H1 (cell line): ENCODE measurements around the gene PIP5K1B.
A peak's percentile ranks its signal among the peaks of the same experiment; 100 is the strongest.

ENCODE experiments used
- CBX5 ChIP-seq: fragments of 300-800, 300-1000 bp; sonication (generic); IDR thresholded peaks from 2 replicates; pipeline ENCODE4 v1.7.1; 2016; ENCODE audit warnings: antibody characterized with exemption, low read length, low read depth
- CHD1 ChIP-seq: IDR thresholded peaks from 2 replicates; pipeline ENCODE4 v1.6.1; 2012; ENCODE audit warnings: low read depth, low read length, improper control_type of control experiment
- EP300 ChIP-seq, 2 experiments: IDR thresholded peaks; 1 replicate in 1 of 2; 2 replicates in 1 of 2; pipeline ENCODE4 v1.6.1; 2011 to 2012; ENCODE audit warnings: low read depth in 2 of 2, low read length in 2 of 2, mild to moderate bottlenecking in 2 of 2, borderline replicate concordance in 1 of 2, inconsistent platforms in 1 of 2, moderate library complexity in 1 of 2
- FOSL1 ChIP-seq: IDR thresholded peaks from 2 replicates; pipeline ENCODE4 v1.6.1; 2011; ENCODE audit warnings: mild to moderate bottlenecking, low read depth, low read length, moderate library complexity; ENCODE audit not compliant: insufficient read depth
- GTF2F1 ChIP-seq: IDR thresholded peaks from 2 replicates; pipeline ENCODE4 v1.6.1; 2012; ENCODE audit warnings: low read depth, low read length, improper control_type of control experiment, borderline replicate concordance
- POLR2A ChIP-seq, 2 experiments: IDR thresholded peaks; 1 replicate in 1 of 2; 2 replicates in 1 of 2; pipeline ENCODE4 v1.6.1; 2011; ENCODE audit warnings: low read depth in 2 of 2, low read length in 2 of 2, mild to moderate bottlenecking in 2 of 2; ENCODE audit errors: control extremely low read depth in 1 of 2
- POLR2AphosphoS5 ChIP-seq: IDR thresholded peaks from 2 replicates; pipeline ENCODE4 v1.6.1; 2011; ENCODE audit warnings: low read depth, low read length
- RXRA ChIP-seq: IDR thresholded peaks from 2 replicates; pipeline ENCODE4 v1.6.1; 2011; ENCODE audit warnings: low read depth, mild to moderate bottlenecking, low read length, moderate library complexity; ENCODE audit not compliant: insufficient read depth
- SIX5 ChIP-seq: IDR thresholded peaks from 2 replicates; pipeline ENCODE4 v1.6.1; 2011; ENCODE audit warnings: mild to moderate bottlenecking, low read depth, low read length
- TBP ChIP-seq: IDR thresholded peaks from 2 replicates; pipeline ENCODE4 v1.6.1; 2011; ENCODE audit warnings: low read depth, low read length, improper control_type of control experiment
- TEAD4 ChIP-seq: IDR thresholded peaks from 2 replicates; pipeline ENCODE4 v1.6.1; 2012; ENCODE audit warnings: low read depth, low read length, inconsistent platforms, mixed read lengths
- ZNF274 ChIP-seq: IDR thresholded peaks from 2 replicates; pipeline ENCODE4 v1.7.0; 2012; ENCODE audit warnings: low read length, borderline replicate concordance; ENCODE audit errors: extremely low read depth
- TF ChIP-seq, protein P1 (sequence below), 3 experiments: IDR thresholded peaks; 1 replicate in 2 of 3; 2 replicates in 1 of 3; pipeline versions ENCODE4 v1.5.1 to v1.6.1; 2011; ENCODE audit warnings: low read length in 3 of 3, mild to moderate bottlenecking in 3 of 3, inconsistent platforms in 2 of 3, low read depth in 1 of 3, moderate library complexity in 1 of 3; ENCODE audit not compliant: insufficient read depth in 1 of 3; ENCODE audit errors: control extremely low read depth in 1 of 3
- TF ChIP-seq, protein P2 (sequence below): IDR thresholded peaks from 2 replicates; pipeline ENCODE4 v1.6.1; 2011; ENCODE audit warnings: low read length, improper control_type of control experiment

DNA sequence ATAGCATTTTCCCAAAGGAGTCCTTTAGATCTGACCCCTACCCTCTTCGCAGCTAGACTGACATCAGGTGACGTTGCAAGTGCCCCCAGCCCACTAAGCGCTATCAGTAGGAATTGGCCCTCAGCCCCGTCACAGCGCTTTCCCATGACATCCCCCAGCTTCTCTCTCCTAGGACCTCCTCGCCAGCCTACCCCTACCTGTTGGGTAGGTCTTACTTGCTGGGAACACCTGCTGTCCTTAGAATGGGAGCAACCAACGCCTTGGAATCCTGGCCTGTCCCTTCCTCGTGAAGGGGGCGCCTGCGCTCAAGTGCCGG is 584 bp upstream of the PIP5K1B start:
- TF ChIP-seq, protein P1, sequence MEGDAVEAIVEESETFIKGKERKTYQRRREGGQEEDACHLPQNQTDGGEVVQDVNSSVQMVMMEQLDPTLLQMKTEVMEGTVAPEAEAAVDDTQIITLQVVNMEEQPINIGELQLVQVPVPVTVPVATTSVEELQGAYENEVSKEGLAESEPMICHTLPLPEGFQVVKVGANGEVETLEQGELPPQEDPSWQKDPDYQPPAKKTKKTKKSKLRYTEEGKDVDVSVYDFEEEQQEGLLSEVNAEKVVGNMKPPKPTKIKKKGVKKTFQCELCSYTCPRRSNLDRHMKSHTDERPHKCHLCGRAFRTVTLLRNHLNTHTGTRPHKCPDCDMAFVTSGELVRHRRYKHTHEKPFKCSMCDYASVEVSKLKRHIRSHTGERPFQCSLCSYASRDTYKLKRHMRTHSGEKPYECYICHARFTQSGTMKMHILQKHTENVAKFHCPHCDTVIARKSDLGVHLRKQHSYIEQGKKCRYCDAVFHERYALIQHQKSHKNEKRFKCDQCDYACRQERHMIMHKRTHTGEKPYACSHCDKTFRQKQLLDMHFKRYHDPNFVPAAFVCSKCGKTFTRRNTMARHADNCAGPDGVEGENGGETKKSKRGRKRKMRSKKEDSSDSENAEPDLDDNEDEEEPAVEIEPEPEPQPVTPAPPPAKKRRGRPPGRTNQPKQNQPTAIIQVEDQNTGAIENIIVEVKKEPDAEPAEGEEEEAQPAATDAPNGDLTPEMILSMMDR (IDR thresholded peaks at IDR 0.05; ENCODE audit: control extremely low read depth in 1 of 3, insufficient read depth in 1 of 3, low read depth in 1 of 3, low read length in 3 of 3) = no peak
- TF ChIP-seq FOSL1 (no peak), POLR2A (IDR thresholded peaks at IDR 0.05; ENCODE audit: control extremely low read depth in 1 of 2, low read depth in 2 of 2, low read length in 2 of 2) (no peak), POLR2AphosphoS5 (no peak), RXRA (no peak), TEAD4 (no peak), CBX5 (no peak), ZNF274 (no peak), TBP (peak; percentile 46; the same call in 1 of the 2 replicates), SIX5 (no peak), CHD1 (no peak), GTF2F1 (no peak), EP300 (IDR thresholded peaks at IDR 0.05; ENCODE audit: borderline replicate concordance in 1 of 2, low read depth in 2 of 2, low read length in 2 of 2) (no peak)
- TF ChIP-seq, protein P2, sequence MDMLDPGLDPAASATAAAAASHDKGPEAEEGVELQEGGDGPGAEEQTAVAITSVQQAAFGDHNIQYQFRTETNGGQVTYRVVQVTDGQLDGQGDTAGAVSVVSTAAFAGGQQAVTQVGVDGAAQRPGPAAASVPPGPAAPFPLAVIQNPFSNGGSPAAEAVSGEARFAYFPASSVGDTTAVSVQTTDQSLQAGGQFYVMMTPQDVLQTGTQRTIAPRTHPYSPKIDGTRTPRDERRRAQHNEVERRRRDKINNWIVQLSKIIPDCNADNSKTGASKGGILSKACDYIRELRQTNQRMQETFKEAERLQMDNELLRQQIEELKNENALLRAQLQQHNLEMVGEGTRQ = no peak
